SK-N-SH (cell line): ENCODE data around the gene PAPSS2.

Source experiments
- CHD2 ChIP-seq: fragments of 150-350 bp; IDR thresholded peaks from 2 replicates; pipeline ENCODE4 v1.6.1; 2018; ENCODE audit warnings: low read length; ENCODE audit not compliant: partially characterized antibody
- CTCF ChIP-seq: fragments of 200-600 bp; sonication (generic); IDR thresholded peaks from 2 replicates; pipeline ENCODE4 v1.6.1; 2017; ENCODE audit warnings: antibody characterized with exemption, mild to moderate bottlenecking, moderate library complexity
- EP300 ChIP-seq, 2 experiments: IDR thresholded peaks; 2 replicates each; pipeline versions ENCODE4 v1.4.0 to v1.6.1; 2012; ENCODE audit warnings: borderline replicate concordance in 1 of 2, low read depth in 1 of 2, low read length in 1 of 2
- FOXM1 ChIP-seq: IDR thresholded peaks from 2 replicates; pipeline ENCODE4 v1.4.0; 2012; ENCODE audit warnings: low read depth, mild to moderate bottlenecking
- JUND ChIP-seq: IDR thresholded peaks from 2 replicates; pipeline ENCODE4 v1.4.0; 2012
- MXI1 ChIP-seq: IDR thresholded peaks from 2 replicates; pipeline ENCODE4 v1.6.1; 2012; ENCODE audit warnings: mild to moderate bottlenecking, low read depth, low read length, improper control_type of control experiment
- NFIC ChIP-seq: IDR thresholded peaks from 2 replicates; pipeline ENCODE4 v1.4.0; 2012; ENCODE audit warnings: borderline replicate concordance
- POLR2AphosphoS5 ChIP-seq: IDR thresholded peaks from 2 replicates; pipeline ENCODE4 v1.6.1; 2012; ENCODE audit warnings: low read depth, low read length
- RAD21 ChIP-seq: IDR thresholded peaks from 2 replicates; pipeline ENCODE4 v1.6.1; 2012; ENCODE audit warnings: mild to moderate bottlenecking, low read length
- REST ChIP-seq: IDR thresholded peaks from 2 replicates; pipeline ENCODE4 v1.6.1; 2012; ENCODE audit warnings: mild to moderate bottlenecking, low read depth, low read length, moderate library complexity
- TCF12 ChIP-seq: IDR thresholded peaks from 2 replicates; pipeline ENCODE4 v1.4.0; 2012
- YY1 ChIP-seq: IDR thresholded peaks from 2 replicates; pipeline ENCODE4 v1.4.0; 2012; ENCODE audit warnings: low read depth, mild to moderate bottlenecking

- TF ChIP-seq EP300 (IDR thresholded peaks at IDR 0.05; ENCODE audit: borderline replicate concordance in 1 of 2, low read depth in 1 of 2, low read length in 1 of 2), result no peak
- TF ChIP-seq POLR2AphosphoS5, result no peak
- no peak for TF ChIP-seq CTCF
- TF ChIP-seq MXI1, result no peak
- TF ChIP-seq CHD2, result no peak
- TF ChIP-seq FOXM1, result no peak
- no peak for TF ChIP-seq TCF12
- TF ChIP-seq JUND, result no peak
- TF ChIP-seq REST, result no peak
- no peak for TF ChIP-seq YY1
- no peak for TF ChIP-seq NFIC
- no peak for TF ChIP-seq RAD21
Measured at GRCh38 chr10:87739703-87740102, 80.0 kb downstream of the PAPSS2 start.
